Heart left ventricle (tissue), 16 donors: ENCODE measurements around the gene RAB6A. TPM values are rescaled to one million over a fixed set of nuclear protein-coding genes. Genes with fewer than 3 reads are reported as not detected.

Experiments used
- ATAC-seq, 4 donors: fragments of 200-7000 bp; cut with Tn5 transposase; one replicate each; pipeline ENCODE4 v1.9.1; 2020 to 2022; ENCODE audit warnings: moderate library complexity in 4 of 4, mild to moderate bottlenecking in 3 of 4, moderate number of reproducible peaks in 1 of 4
- DNase-seq, 5 donors: peaks; one replicate each; pipeline ENCODE4 v3.0.0-alpha.2; 2020
- H3K27ac ChIP-seq, 12 donors: fragments of 200-600 bp; sonication (generic) in 4 of 12; one replicate each; pipeline versions ENCODE4 v1.5.0 to v1.8.0; 2016 to 2022; ENCODE audit warnings: mild to moderate bottlenecking in 2 of 12
- H3K27me3 ChIP-seq, 9 donors: fragments of 200-600 bp; sonication (generic) in 2 of 9; one replicate each; pipeline versions ENCODE4 v1.5.1 to v1.8.0; 2016 to 2022; ENCODE audit warnings: mild to moderate bottlenecking in 3 of 9
- H3K36me3 ChIP-seq, 9 donors: fragments of 200-600 bp; sonication (generic) in 2 of 9; one replicate each; pipeline versions ENCODE4 v1.5.0 to v1.8.0; 2018 to 2022; ENCODE audit warnings: mild to moderate bottlenecking in 2 of 9
- H3K4me1 ChIP-seq, 12 donors: fragments of 200-600 bp; sonication (generic) in 4 of 12; one replicate each; pipeline versions ENCODE4 v1.5.0 to v1.8.0; 2016 to 2022; ENCODE audit warnings: mild to moderate bottlenecking in 3 of 12
- H3K4me3 ChIP-seq, 12 donors: fragments of 200-600 bp; sonication (generic) in 4 of 12; one replicate each; pipeline versions ENCODE4 v1.5.0 to v1.8.0; 2017 to 2022; ENCODE audit warnings: mild to moderate bottlenecking in 9 of 12, moderate library complexity in 4 of 12
- H3K9me3 ChIP-seq, 12 donors: fragments of 200-600 bp; sonication (generic) in 4 of 12; one replicate each; pipeline versions ENCODE4 v1.5.0 to v1.8.0; 2016 to 2022; ENCODE audit warnings: mild to moderate bottlenecking in 1 of 12
- CTCF ChIP-seq, 12 donors: fragments of 200-600 bp; sonication (generic) in 4 of 12; IDR thresholded peaks; one replicate each; pipeline versions ENCODE4 v1.5.0 to v1.8.0; 2018 to 2022; ENCODE audit warnings: antibody characterized with exemption in 12 of 12, mild to moderate bottlenecking in 5 of 12
- POLR2A ChIP-seq, 2 donors: fragments of 450-650 bp; IDR thresholded peaks; one replicate each; pipeline ENCODE4 v1.6.1; 2017; ENCODE audit warnings: antibody characterized with exemption in 2 of 2, mild to moderate bottlenecking in 2 of 2, moderate library complexity in 2 of 2
- WGBS, 4 donors: extraction: QIAGEN DNeasy Blood & Tissue Kit in 2 of 4; methylation state at CpG; one replicate each; pipeline versions ENCODE4 v1.1.5 to v1.1.7; 2013 to 2018; 5-methylcytosine and 5-hydroxymethylcytosine counted together
- intact Hi-C, 10 donors: fragments of 100-400 bp; cut with DNase I; formaldehyde crosslinking; loops; one replicate each; pipeline versions ENCODE4 v1.11.1 to v1.14.2; 2022
- long read RNA-seq, 3 donors: library from polyadenylated mRNA; unstranded; transcript quantifications; one replicate each; pipeline ENCODE4 v2.0.0, GENCODE V29; 2020 to 2021
- polyA plus RNA-seq, 2 donors: library from polyadenylated mRNA; stranded (reverse); fragments of 200-250 nt; gene quantifications; one replicate each; pipeline ENCODE4 v1.2.3, GENCODE V29; 2013
- total RNA-seq, 9 donors: library from RNA; depleted of rRNA in 2 of 9; stranded (reverse); fragments of >200 nt in 2 of 9; fragmentation: NEBNext Ultra II Directional in 3 of 9; extraction: Animal tissue kit (Norgen Biotek cat#: 25700) in 3 of 9; gene quantifications; one replicate each; pipeline versions ENCODE4 v1.1.0 to v1.2.4, GENCODE V29; 2016 to 2023
- donor health status: ischemic (EF 13 %, LVEDD 7.1; RV severe dilation, severe dysfunction).
- donor health status: healthy with polysubstance abuse.
- donor health status: DM: no; HTN: yes; CAD: no.
- donor health status: DM: no; HTN: no; CAD: no.
- donor health status: ischemic (EF 25% LVEDD 6.9; RV normal size, moderate dysfunction).
- donor health status: ischemic (EF 25% LVEDD 5.7; RV mildly dilated, moderate dysfunction).
- donor health status: healthy.
- donor health status: DM: yes; HTN: yes; CAD: no.
- donor health status: ischemic (EF 35%, LVEDD 5.7; RV mildly dilated, moderate dysfunction).
- donor health status: nonischemic (EF 11% LVEDD 7.7; RV severe dilation, severe dysfunction).
- donor health status: DM: yes; HTN: yes; CAD: no.
- donor health status: PGD.
- donor health status: ischemic (EF 29% LVEDD 5.4; RV normal size, mild dysfunction).
- donor health status: nonischemic (EF 23%, LVEDD 6.1; RV moderate dilation, normal function).

Gene RAB6A
- total RNA-seq (100 to 1,000 TPM in 7 of 9 donors, 10 to 100 TPM in 2; 92.2 to 143 (median 123) TPM), polyA plus RNA-seq (100 to 1,000 TPM in 1 of 2 donors, 10 to 100 TPM in 1; 41.7 to 110 TPM)
- long read RNA-seq, donor 1, transcript RAB6A-202 (8 exons, 3,085 nt): minor isoform, 15 of 47 reads
- long read RNA-seq, donor 1, transcript RAB6A-201 (8 exons, 3,389 nt): major isoform, 16 of 47 reads
- long read RNA-seq, donor 1, partial matches to known transcripts: 7 of 47 reads
- long read RNA-seq, donor 1, other reads (novel, unspliced or antisense): 9 of 47 reads
- long read RNA-seq, donor 2, transcript RAB6A-202 (8 exons, 3,085 nt): minor isoform, 59 of 180 reads
- long read RNA-seq, donor 2, transcript RAB6A-201 (8 exons, 3,389 nt): major isoform, 78 of 180 reads
- long read RNA-seq, donor 2, partial matches to known transcripts: 5 of 180 reads
- long read RNA-seq, donor 2, other reads (novel, unspliced or antisense): 38 of 180 reads
- long read RNA-seq, donor 3, transcript RAB6A-202 (8 exons, 3,085 nt): major isoform, 22 of 59 reads
- long read RNA-seq, donor 3, transcript RAB6A-201 (8 exons, 3,389 nt): minor isoform, 19 of 59 reads
- long read RNA-seq, donor 3, partial matches to known transcripts: 6 of 59 reads
- long read RNA-seq, donor 3, other reads (novel, unspliced or antisense): 11 of 59 reads

- ATAC-seq (peak; percentile 95 to 99 (median 98)), DNase-seq (peak; percentile 100)
- Histone ChIP-seq H3K27me3 (no peaks in the 10 kb centered on the region), H3K36me3 (no peaks in the 10 kb centered on the region), H3K4me3 (peak within 1 kb of the TSS; percentile 61 to 99 (median 89)), H3K9me3 (no peaks in the 10 kb centered on the region), H3K4me1 (peaks cover 2 to 29% (median 16%) of the 10 kb centered on the region in 12 donors), H3K27ac (peak within 1 kb of the TSS; percentile 90 to 99 (median 98))
- TF ChIP-seq POLR2A (IDR thresholded peaks at IDR 0.05): peak in 1 of 2 donors; percentile 85
- peak in 10 of 12 donors; percentile 20 to 61 (median 41) for TF ChIP-seq CTCF (IDR thresholded peaks at IDR 0.05)
- WGBS, 4 donors: 0 to 1% (median 0%) methylated on average over 42 to 74 of the region's 74 CpGs
- intact Hi-C loops: loop anchor here in 7 of 10 donors (1.0 kb wide), 1 partner anchor 18 kb away; no protein-coding TSS in a partner anchor
Observed at GRCh38 chr11:73760679-73761402, at the start of gene RAB6A. TSS of gene RAB6A (minus strand) at chr11:73761074. CDS start at chr11:73760635, 439 bp downstream.

- no peak for TF ChIP-seq CTCF (IDR thresholded peaks at IDR 0.05)
- no peak for TF ChIP-seq POLR2A (IDR thresholded peaks at IDR 0.05)
- Histone ChIP-seq H3K9me3 (no peaks in the 10 kb centered on the region), H3K4me3 (no peak overlapping the region), H3K27me3 (no peaks in the 10 kb centered on the region), H3K36me3 (peaks cover 0 to 28% (median 13%) of the 10 kb centered on the region in 9 donors), H3K27ac (no peak overlapping the region), H3K4me1 (no peaks in the 10 kb centered on the region)
- whole genome bisulfite sequencing, 4 donors: 80 to 90% (median 87%) methylated on average over 1 of the region's 1 CpG
- intact Hi-C loops: loop anchor here in 1 of 10 donors (10.0 kb wide), 1 partner anchor 1116 kb away; no protein-coding TSS in a partner anchor
- ATAC-seq (no peak), DNase-seq (no peak)
Observed at GRCh38 chr11:73810637-73811036, 49.8 kb upstream of the RAB6A start.

- H3K4me3 ChIP-seq: no peak overlapping the region
- H3K27me3 ChIP-seq: no peaks in the 10 kb centered on the region
- no peak overlapping the region for H3K27ac ChIP-seq
- no peaks in the 10 kb centered on the region for H3K4me1 ChIP-seq
- WGBS, 4 donors: 86 to 90% (median 88%) methylated on average over 1 of the region's 1 CpG
- DNase-seq: no peak
- H3K9me3 ChIP-seq: no peaks in the 10 kb centered on the region
- TF ChIP-seq POLR2A (IDR thresholded peaks at IDR 0.05): no peak
- no peak for TF ChIP-seq CTCF (IDR thresholded peaks at IDR 0.05)
- ATAC-seq: no peak
- intact Hi-C loops: loop anchor here in 2 of 10 donors (10.0 kb wide), 2 partner anchors 63 to 103 kb away; no protein-coding TSS in a partner anchor
- peaks cover 0 to 30% (median 13%) of the 10 kb centered on the region in 9 donors for H3K36me3 ChIP-seq
Observed at GRCh38 chr11:73808052-73808451, 47.2 kb upstream of the RAB6A start.
